Thyroid gland (tissue), 4 donors: ENCODE data around the gene LGALS7B.

Experiments used
- POLR2A ChIP-seq, 2 donors: fragments of 450-650 bp; IDR thresholded peaks; one replicate each; pipeline ENCODE4 v1.6.1; 2017; ENCODE audit warnings: antibody characterized with exemption in 2 of 2, mild to moderate bottlenecking in 2 of 2, moderate library complexity in 1 of 2
- TF ChIP-seq, protein P1 (sequence below), 6 experiments: fragments of 200-600 bp in 3 of 6; fragments of 450-650 bp in 3 of 6; sonication (generic) in 3 of 6; IDR thresholded peaks; one replicate each; pipeline ENCODE4 v1.5.1; 2016 to 2019; ENCODE audit warnings: antibody characterized with exemption in 6 of 6, mild to moderate bottlenecking in 2 of 6, inconsistent platforms in 1 of 6, moderate library complexity in 1 of 6

DNA sequence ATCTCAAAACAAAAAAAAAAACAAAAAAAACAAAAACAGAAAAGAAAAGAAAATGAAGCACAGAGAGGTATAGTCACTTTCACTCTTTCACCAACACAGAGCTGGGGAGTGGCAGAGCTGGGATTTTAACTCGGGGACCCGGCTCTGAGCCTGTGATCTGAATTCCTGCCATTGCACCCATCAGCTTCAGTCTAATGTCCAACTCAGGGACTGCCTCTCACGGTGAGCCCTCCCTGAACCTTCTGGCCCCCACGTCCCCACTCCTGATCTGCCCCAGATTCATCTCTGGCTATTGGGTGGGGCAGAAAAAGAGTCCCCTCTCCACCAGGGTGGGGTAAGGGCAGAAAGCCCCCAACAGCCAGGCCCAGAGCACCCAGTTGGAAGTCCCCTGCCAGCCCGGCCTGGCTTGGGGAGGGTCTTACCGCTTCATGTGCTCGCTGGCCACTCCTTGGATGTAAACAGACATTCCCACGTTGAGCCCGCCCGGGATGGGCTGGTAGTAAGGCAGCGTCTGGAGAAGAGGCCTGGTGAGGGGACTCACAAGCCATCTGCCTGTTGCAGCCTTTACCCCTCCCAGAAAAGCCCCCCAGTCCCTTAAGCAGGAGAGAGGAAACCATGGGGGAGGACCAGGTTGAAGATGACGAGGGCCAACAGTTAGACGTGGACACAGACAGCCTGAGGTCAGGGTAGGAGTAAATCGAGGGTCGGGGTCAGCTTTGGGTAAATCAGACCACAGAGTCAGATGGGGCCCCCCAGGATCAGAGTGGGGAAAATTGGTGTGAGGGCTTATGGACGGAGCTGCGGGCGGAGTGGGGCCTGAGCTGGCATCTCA, 23.2 kb downstream of the LGALS7B start:
- TF ChIP-seq, protein P1, sequence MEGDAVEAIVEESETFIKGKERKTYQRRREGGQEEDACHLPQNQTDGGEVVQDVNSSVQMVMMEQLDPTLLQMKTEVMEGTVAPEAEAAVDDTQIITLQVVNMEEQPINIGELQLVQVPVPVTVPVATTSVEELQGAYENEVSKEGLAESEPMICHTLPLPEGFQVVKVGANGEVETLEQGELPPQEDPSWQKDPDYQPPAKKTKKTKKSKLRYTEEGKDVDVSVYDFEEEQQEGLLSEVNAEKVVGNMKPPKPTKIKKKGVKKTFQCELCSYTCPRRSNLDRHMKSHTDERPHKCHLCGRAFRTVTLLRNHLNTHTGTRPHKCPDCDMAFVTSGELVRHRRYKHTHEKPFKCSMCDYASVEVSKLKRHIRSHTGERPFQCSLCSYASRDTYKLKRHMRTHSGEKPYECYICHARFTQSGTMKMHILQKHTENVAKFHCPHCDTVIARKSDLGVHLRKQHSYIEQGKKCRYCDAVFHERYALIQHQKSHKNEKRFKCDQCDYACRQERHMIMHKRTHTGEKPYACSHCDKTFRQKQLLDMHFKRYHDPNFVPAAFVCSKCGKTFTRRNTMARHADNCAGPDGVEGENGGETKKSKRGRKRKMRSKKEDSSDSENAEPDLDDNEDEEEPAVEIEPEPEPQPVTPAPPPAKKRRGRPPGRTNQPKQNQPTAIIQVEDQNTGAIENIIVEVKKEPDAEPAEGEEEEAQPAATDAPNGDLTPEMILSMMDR (IDR thresholded peaks at IDR 0.05) = no peak
- no peak for TF ChIP-seq POLR2A (IDR thresholded peaks at IDR 0.05)
